A673 (cell line): ENCODE measurements around the gene FRMD4B.

ENCODE experiments used
- EZH2 ChIP-seq: fragments of 200-600 bp; sonication (generic); IDR thresholded peaks from 2 replicates; pipeline ENCODE4 v1.6.1; 2017; ENCODE audit warnings: borderline replicate concordance, low read depth, mild to moderate bottlenecking, mixed read lengths, antibody characterized with exemption, low read length; ENCODE audit not compliant: poor library complexity, severe bottlenecking
- TF ChIP-seq, protein P1 (sequence below): fragments of 300-800, 200-600 bp; sonication (generic); conservative IDR thresholded peaks from 2 replicates; pipeline ENCODE4 v1.5.1; 2017; ENCODE audit warnings: low read depth, mild to moderate bottlenecking, antibody characterized with exemption, low read length, moderate library complexity, mixed read lengths

DNA sequence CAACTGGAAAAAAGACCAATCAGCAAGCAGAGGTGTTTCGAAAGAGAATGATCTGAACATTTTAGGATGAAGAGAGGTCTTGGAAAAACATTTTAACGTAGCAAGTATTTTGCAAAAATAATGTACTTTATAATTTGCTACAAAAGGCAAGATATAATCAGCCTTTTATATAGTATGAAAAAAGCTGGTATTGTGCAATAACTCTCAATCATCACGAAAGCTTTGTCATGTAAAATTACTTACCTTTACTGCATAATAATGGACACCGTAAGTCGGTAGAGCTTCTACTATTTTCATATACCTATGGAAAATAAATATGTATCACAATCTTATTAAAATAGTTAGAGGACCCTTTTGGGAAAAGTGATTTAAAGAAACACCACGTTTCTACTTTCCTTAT lies 167.8 kb downstream of the FRMD4B start:
- no peak for TF ChIP-seq EZH2
- TF ChIP-seq, protein P1, sequence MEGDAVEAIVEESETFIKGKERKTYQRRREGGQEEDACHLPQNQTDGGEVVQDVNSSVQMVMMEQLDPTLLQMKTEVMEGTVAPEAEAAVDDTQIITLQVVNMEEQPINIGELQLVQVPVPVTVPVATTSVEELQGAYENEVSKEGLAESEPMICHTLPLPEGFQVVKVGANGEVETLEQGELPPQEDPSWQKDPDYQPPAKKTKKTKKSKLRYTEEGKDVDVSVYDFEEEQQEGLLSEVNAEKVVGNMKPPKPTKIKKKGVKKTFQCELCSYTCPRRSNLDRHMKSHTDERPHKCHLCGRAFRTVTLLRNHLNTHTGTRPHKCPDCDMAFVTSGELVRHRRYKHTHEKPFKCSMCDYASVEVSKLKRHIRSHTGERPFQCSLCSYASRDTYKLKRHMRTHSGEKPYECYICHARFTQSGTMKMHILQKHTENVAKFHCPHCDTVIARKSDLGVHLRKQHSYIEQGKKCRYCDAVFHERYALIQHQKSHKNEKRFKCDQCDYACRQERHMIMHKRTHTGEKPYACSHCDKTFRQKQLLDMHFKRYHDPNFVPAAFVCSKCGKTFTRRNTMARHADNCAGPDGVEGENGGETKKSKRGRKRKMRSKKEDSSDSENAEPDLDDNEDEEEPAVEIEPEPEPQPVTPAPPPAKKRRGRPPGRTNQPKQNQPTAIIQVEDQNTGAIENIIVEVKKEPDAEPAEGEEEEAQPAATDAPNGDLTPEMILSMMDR = no peak
